ENCODE measurements around the gene LAMC3. TPM values are rescaled to one million over a fixed set of nuclear protein-coding genes. Genes with fewer than 3 reads are reported as not detected.

The LAMC3 gene
- 1.8 and 3.7 TPM in 2 replicates for total RNA-seq

DNA sequence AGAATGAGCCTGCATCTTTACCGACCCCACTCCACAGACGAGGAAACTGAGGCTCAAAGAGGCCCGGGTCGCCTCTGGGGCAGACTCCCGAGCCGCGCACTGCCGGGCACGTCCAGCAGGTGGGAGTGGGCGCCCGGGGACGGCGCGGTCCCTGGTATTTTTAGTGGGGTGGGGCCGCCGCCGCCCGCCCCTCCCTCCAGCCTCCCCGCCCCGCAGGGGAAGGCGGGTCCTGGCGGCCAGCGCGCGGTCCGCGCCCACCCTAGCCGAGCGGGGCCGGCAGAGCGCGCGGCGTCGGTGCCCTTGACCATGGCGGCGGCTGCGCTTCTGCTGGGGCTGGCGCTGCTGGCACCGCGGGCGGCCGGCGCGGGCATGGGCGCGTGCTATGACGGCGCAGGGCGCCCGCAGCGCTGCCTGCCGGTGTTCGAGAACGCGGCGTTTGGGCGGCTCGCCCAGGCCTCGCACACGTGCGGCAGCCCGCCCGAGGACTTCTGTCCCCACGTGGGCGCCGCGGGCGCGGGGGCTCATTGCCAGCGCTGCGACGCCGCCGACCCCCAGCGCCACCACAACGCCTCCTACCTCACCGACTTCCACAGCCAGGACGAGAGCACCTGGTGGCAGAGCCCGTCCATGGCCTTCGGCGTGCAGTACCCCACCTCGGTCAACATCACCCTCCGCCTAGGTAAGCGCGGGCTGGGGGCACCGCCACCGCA is at the start of gene LAMC3:
TSS of gene LAMC3 (plus strand) at position 266 of the 710 bp plus-strand sequence. CDS start at position 307, 41 bp downstream.

DNA sequence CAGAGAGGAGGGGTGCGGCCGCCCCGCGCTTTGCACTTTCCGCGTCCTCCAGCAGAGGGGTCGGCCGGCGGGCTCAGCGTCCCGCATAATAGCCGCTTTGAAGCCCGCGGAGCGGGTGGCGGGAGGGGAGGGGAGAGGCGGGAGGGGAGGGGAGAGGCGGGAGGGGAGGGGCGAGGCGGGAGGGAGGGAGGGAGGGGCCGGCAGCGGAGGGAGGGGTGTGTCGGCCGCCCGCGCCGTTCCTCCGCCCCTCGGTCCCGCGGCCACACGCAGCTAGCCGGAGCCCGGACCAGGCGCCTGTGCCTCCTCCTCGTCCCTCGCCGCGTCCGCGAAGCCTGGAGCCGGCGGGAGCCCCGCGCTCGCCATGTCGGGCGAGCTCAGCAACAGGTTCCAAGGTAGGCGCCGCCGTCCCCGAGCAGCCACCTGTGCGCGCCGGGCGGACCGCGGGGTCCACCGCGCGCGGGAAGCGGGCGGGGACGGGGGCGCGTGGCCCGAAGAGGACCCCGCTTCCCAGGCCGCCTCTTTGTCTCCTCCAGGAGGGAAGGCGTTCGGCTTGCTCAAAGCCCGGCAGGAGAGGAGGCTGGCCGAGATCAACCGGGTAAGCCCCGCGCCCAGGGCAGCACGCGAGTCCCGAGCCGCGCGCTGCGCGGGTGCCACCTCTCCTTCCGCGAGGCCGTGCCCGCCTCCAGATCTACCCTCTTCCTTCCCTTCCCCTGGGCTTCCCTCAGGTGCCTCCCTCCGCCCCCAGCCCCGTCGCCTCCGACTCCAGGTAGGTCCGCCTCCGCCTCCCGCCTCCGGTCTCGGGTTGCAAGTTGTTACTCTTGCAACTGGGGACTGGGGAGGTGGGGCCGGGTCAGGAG is 87.5 kb downstream of the LAMC3 start, which contains the start of gene AIF1L:
TSS of gene AIF1L (plus strand) at position 263 of the 857 bp plus-strand sequence. CDS start at position 362, 99 bp downstream.

DNA sequence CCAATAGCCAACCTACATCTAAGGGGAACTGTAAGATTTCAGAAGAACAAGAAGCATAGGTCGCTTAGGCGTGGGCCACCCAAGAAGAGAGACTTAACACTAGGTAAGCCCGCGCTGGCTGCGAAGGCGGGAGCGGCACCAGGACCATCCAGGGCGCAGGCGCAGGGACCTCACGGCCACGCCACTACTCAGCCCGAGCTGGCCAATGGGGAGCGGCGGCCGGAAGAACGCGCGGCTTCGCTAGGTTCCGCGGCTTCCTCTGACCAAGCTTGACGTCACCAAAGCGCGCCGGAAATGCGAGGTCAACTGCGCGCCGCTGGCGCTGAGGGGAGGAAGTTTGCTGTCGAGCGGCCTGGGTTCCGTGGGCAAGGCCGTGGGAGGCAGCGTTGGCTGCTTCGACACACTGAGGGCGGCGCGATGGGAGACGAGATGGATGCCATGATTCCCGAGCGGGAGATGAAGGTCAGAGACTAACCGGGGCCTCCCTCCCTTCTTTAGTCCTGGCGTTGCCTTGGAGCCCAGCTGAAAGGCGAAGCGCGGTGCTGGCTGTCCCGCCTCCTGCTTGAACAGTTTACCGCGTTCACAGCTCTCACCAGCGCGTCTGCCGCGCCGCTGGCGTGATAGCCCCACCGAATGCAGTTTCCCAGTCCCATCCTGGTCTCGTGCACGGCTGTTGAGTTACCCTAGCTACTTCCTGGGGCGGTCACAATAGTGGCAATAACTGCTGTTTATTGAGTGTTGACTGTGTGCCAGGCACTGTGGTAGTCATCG is 116.5 kb downstream of the LAMC3 start, which contains the start of gene NUP214:
TSS of gene NUP214 (plus strand) at position 299 of the 771 bp plus-strand sequence. CDS start at position 418, 119 bp downstream.

Small RNAs within 50 kb of the gene (small RNA-seq; reads per million reads assigned to genes)
- gene RF00322 (not detected), gene RNU6-881P (not detected)

Other genes with a start within 250 kb of the LAMC3 start
- 119 and 147 TPM in 2 replicates for gene ABL1, start 173.9 kb upstream of the LAMC3 start, total RNA-seq
- not detected in 2 replicates for gene QRFP, start 112.4 kb upstream of the LAMC3 start, total RNA-seq
- gene FIBCD1, start 69.9 kb upstream of the LAMC3 start, total RNA-seq = 1.3 and 5.6 TPM in 2 replicates
- gene AIF1L, start 87.4 kb downstream of the LAMC3 start, total RNA-seq = 0.16 and 0.85 TPM in 2 replicates
- 18.9 and 20.3 TPM in 2 replicates for gene NUP214, start 116.4 kb downstream of the LAMC3 start, total RNA-seq

Measured in hair follicle dermal papilla cell (primary cell).